ENCODE measurements around the gene SNX5.

SNX5 gene

DNA sequence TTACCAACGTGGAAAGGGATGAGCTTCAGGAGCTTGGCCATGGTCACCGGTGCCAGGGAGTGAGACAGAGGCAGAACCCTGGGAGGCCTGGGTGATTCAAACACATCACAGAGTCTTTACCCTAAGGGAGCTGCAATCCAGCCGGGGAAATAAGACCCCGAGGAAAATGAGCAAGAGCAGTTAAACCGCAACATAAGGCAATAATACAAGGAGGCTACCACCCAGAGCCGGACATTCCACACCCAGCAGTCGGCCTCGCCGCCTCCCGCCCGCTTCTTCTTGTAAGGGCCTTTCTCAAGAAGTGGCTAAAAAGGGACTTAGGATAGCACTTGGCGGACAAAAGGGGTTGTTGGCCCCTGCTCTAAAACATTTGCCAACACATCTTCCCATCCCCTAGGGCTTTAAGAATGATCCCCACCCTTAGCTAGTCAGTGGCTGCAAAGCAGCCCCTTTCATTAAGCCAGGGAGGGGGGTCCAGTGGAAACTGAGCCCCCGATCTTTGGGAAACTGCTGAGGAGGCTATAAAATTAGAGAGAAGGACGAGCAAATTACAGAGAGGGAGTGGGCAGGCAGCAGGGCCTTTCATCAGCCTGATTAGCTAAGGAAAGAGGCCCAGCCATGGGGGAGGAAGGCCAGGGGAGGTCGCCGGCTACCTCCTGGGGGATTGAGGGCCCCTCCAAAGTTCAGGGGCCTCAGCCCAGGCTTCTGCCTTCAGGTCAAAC is 34.3 kb downstream of the SNX5 start:
- no peaks in the 10 kb centered on the region for H3K36me3 ChIP-seq (ENCODE audit: control insufficient read depth in 1 of 2, insufficient read depth in 2 of 2, low read length in 2 of 2)

DNA sequence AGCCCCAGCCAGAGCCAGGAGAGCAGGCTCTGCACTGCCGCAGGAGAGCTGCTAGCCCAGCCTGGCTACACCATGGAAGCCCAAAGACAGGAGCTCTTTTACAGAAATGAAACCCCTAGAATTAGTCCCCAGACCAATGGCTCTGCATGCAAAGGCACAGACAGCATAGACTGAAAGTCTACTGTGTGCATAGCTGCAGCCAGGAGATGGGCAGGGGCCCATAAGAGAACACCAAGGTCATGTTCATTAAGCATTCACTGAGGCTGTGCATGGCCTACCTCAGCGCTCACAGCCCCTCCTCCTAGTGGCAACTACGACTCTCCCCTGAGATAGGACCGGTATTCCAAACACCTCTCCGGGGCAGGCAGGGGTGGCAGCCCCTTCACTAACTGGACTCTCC is 34.9 kb downstream of the SNX5 start:
- no peak overlapping the region for H3K4me3 ChIP-seq (ENCODE audit: low read depth, low read length)
- no peak overlapping the region for H3K18ac ChIP-seq (ENCODE audit: low read length)
- DNase-seq = no peak
- H3K14ac ChIP-seq (ENCODE audit: low read length) = no peak overlapping the region
- peaks cover 17 to 25% of the 10 kb centered on the region in 2 experiments for H3K4me1 ChIP-seq (ENCODE audit: control insufficient read depth in 1 of 2, insufficient read depth in 2 of 2, low read length in 2 of 2)
- no peak overlapping the region for H3K4me2 ChIP-seq (ENCODE audit: low read length)
- H3K27ac ChIP-seq (ENCODE audit: low read depth, low read length) = no peak overlapping the region
- H3K9ac ChIP-seq (ENCODE audit: low read length) = no peak overlapping the region
- H2AFZ ChIP-seq (ENCODE audit: insufficient read depth, low read length, poor library complexity) = no peak overlapping the region
- H3K79me1 ChIP-seq (ENCODE audit: low read length) = peaks cover 2% of the 10 kb centered on the region
- H2BK5ac ChIP-seq (ENCODE audit: low read depth, low read length, poor library complexity) = no peak overlapping the region
- H3K4ac ChIP-seq (ENCODE audit: low read depth, low read length) = no peak overlapping the region
- H3K23ac ChIP-seq (ENCODE audit: low read length) = no peak overlapping the region
- H3K36me3 ChIP-seq (ENCODE audit: control insufficient read depth in 1 of 2, insufficient read depth in 2 of 2, low read length in 2 of 2) = no peaks in the 10 kb centered on the region
- no peak overlapping the region for H2BK12ac ChIP-seq (ENCODE audit: low read length)
- H3K9me3 ChIP-seq (ENCODE audit: insufficient read depth, low read depth, low read length) = peaks cover 4% of the 10 kb centered on the region
- H2AK5ac ChIP-seq (ENCODE audit: low read length) = no peak overlapping the region
- WGBS (ENCODE audit: extremely low coverage, insufficient coverage, insufficient read length) = no CpG with 5 or more reads among the region's 5 CpGs
- no peaks in the 10 kb centered on the region for H3K79me2 ChIP-seq (ENCODE audit: control insufficient read depth, insufficient read depth, low read length, poor library complexity)
- H4K12ac ChIP-seq (ENCODE audit: low read depth, low read length) = no peak overlapping the region
- no peak overlapping the region for H4K91ac ChIP-seq (ENCODE audit: low read depth, low read length)
- no peaks in the 10 kb centered on the region for H3K27me3 ChIP-seq (ENCODE audit: insufficient read depth, low read length)
- no peak overlapping the region for H4K8ac ChIP-seq (ENCODE audit: low read depth, low read length)
- H2BK120ac ChIP-seq (ENCODE audit: insufficient read depth, low read length, poor library complexity) = no peak overlapping the region

More for the DNA sequence above, 34.3 kb downstream of the SNX5 start:
- no peak overlapping the region for H4K12ac ChIP-seq (ENCODE audit: low read depth, low read length)
- no peak overlapping the region for H3K23ac ChIP-seq (ENCODE audit: low read length)
- no peak overlapping the region for H2BK12ac ChIP-seq (ENCODE audit: low read length)
- H4K8ac ChIP-seq (ENCODE audit: low read depth, low read length) = no peak overlapping the region
- peaks cover 4% of the 10 kb centered on the region for H3K9me3 ChIP-seq (ENCODE audit: insufficient read depth, low read depth, low read length)
- no peak overlapping the region for H3K9ac ChIP-seq (ENCODE audit: low read length)
- no peaks in the 10 kb centered on the region for H3K79me2 ChIP-seq (ENCODE audit: control insufficient read depth, insufficient read depth, low read length, poor library complexity)
- DNase-seq = no peak
- no peak overlapping the region for H3K4me3 ChIP-seq (ENCODE audit: low read depth, low read length)
- no CpG with 5 or more reads among the region's 16 CpGs for WGBS (ENCODE audit: extremely low coverage, insufficient coverage, insufficient read length)
- no peak overlapping the region for H2AK5ac ChIP-seq (ENCODE audit: low read length)
- H3K18ac ChIP-seq (ENCODE audit: low read length) = no peak overlapping the region
- H2AFZ ChIP-seq (ENCODE audit: insufficient read depth, low read length, poor library complexity) = no peak overlapping the region
- H3K4me2 ChIP-seq (ENCODE audit: low read length) = no peak overlapping the region
- no peak overlapping the region for H2BK120ac ChIP-seq (ENCODE audit: insufficient read depth, low read length, poor library complexity)
- no peak overlapping the region for H3K27ac ChIP-seq (ENCODE audit: low read depth, low read length)
- no peak overlapping the region for H3K4ac ChIP-seq (ENCODE audit: low read depth, low read length)
- H3K4me1 ChIP-seq (ENCODE audit: control insufficient read depth in 1 of 2, insufficient read depth in 2 of 2, low read length in 2 of 2) = peaks cover 11 to 19% of the 10 kb centered on the region in 2 experiments
- no peak overlapping the region for H2BK5ac ChIP-seq (ENCODE audit: low read depth, low read length, poor library complexity)
- H4K91ac ChIP-seq (ENCODE audit: low read depth, low read length) = no peak overlapping the region
- H3K27me3 ChIP-seq (ENCODE audit: insufficient read depth, low read length) = no peaks in the 10 kb centered on the region
- H3K14ac ChIP-seq (ENCODE audit: low read length) = no peak overlapping the region
- H3K79me1 ChIP-seq (ENCODE audit: low read length) = no peaks in the 10 kb centered on the region

DNA sequence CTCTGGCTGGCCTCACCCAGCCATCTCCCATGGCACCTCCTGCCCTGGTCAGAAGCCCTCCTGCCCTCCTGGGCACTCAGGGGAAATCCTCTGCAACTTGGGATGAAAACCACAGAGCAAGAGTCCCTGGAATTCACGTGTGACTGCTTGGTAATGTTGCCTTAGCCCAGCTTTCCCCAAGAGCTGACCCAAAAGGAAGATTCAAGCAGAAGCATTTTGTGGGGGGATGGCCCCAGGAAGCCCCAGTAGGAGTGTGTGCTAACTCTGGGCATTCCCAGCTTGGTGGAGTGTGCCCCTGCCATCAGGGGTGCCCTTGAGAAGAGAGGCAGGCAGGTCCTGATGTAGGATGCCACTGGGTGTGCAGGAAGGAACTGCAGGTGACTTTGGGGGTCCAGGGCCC is 35.5 kb downstream of the SNX5 start:
- H2BK120ac ChIP-seq (ENCODE audit: insufficient read depth, low read length, poor library complexity) = no peak overlapping the region
- no peak for DNase-seq
- H4K8ac ChIP-seq (ENCODE audit: low read depth, low read length) = no peak overlapping the region
- no peaks in the 10 kb centered on the region for H3K79me2 ChIP-seq (ENCODE audit: control insufficient read depth, insufficient read depth, low read length, poor library complexity)
- no peaks in the 10 kb centered on the region for H3K27me3 ChIP-seq (ENCODE audit: insufficient read depth, low read length)
- H2BK5ac ChIP-seq (ENCODE audit: low read depth, low read length, poor library complexity) = no peak overlapping the region
- no peak overlapping the region for H3K27ac ChIP-seq (ENCODE audit: low read depth, low read length)
- no peak overlapping the region for H2AK5ac ChIP-seq (ENCODE audit: low read length)
- H4K91ac ChIP-seq (ENCODE audit: low read depth, low read length) = no peak overlapping the region
- no peak overlapping the region for H2BK12ac ChIP-seq (ENCODE audit: low read length)
- peaks cover 3% of the 10 kb centered on the region for H3K79me1 ChIP-seq (ENCODE audit: low read length)
- no peak overlapping the region for H4K12ac ChIP-seq (ENCODE audit: low read depth, low read length)
- H2AFZ ChIP-seq (ENCODE audit: insufficient read depth, low read length, poor library complexity) = no peak overlapping the region
- no peak overlapping the region for H3K14ac ChIP-seq (ENCODE audit: low read length)
- no peak overlapping the region for H3K9ac ChIP-seq (ENCODE audit: low read length)
- no peaks in the 10 kb centered on the region for H3K36me3 ChIP-seq (ENCODE audit: control insufficient read depth in 1 of 2, insufficient read depth in 2 of 2, low read length in 2 of 2)
- no peak overlapping the region for H3K4ac ChIP-seq (ENCODE audit: low read depth, low read length)
- no peak overlapping the region for H3K4me2 ChIP-seq (ENCODE audit: low read length)
- no peak overlapping the region for H3K18ac ChIP-seq (ENCODE audit: low read length)
- WGBS (ENCODE audit: extremely low coverage, insufficient coverage, insufficient read length) = no CpG with 5 or more reads among the region's 1 CpG
- H3K9me3 ChIP-seq (ENCODE audit: insufficient read depth, low read depth, low read length) = peaks cover 4% of the 10 kb centered on the region
- H3K4me3 ChIP-seq (ENCODE audit: low read depth, low read length) = no peak overlapping the region
- H3K4me1 ChIP-seq (ENCODE audit: control insufficient read depth in 1 of 2, insufficient read depth in 2 of 2, low read length in 2 of 2) = peaks cover 18 to 28% of the 10 kb centered on the region in 2 experiments
- H3K23ac ChIP-seq (ENCODE audit: low read length) = no peak overlapping the region

DNA sequence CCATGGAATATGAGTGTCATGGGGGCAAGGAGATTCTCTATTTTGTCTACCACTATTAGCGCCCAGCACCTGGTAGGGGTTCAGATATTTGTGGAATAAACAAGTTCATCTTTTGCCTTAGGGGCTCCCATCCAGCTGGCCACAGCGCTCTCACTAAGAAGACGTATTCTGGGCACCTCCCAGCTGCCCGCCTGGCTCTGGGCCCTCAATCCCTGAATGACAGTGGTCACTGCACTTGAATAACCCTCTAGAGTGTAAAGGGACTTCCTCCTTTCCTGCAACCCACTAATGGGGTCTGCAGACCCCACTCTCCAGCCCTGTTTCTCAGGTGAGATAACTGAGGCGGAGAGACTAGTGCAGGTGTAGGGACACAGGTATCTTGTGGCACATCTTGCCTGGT is 36.2 kb downstream of the SNX5 start:
- DNase-seq = no peak
- Histone ChIP-seq H3K27me3 (ENCODE audit: insufficient read depth, low read length) (no peaks in the 10 kb centered on the region), H4K8ac (ENCODE audit: low read depth, low read length) (no peak overlapping the region), H3K9me3 (ENCODE audit: insufficient read depth, low read depth, low read length) (peaks cover 4% of the 10 kb centered on the region), H3K4me1 (ENCODE audit: control insufficient read depth in 1 of 2, insufficient read depth in 2 of 2, low read length in 2 of 2) (peaks cover 18 to 28% of the 10 kb centered on the region in 2 experiments), H4K91ac (ENCODE audit: low read depth, low read length) (no peak overlapping the region), H3K14ac (ENCODE audit: low read length) (no peak overlapping the region), H4K12ac (ENCODE audit: low read depth, low read length) (no peak overlapping the region), H3K36me3 (ENCODE audit: control insufficient read depth in 1 of 2, insufficient read depth in 2 of 2, low read length in 2 of 2) (no peaks in the 10 kb centered on the region), H3K27ac (ENCODE audit: low read depth, low read length) (no peak overlapping the region), H3K4me2 (ENCODE audit: low read length) (no peak overlapping the region), H2AK5ac (ENCODE audit: low read length) (no peak overlapping the region), H3K4ac (ENCODE audit: low read depth, low read length) (no peak overlapping the region), H3K79me2 (ENCODE audit: control insufficient read depth, insufficient read depth, low read length, poor library complexity) (no peaks in the 10 kb centered on the region), H2BK12ac (ENCODE audit: low read length) (no peak overlapping the region), H2AFZ (ENCODE audit: insufficient read depth, low read length, poor library complexity) (no peak overlapping the region), H2BK5ac (ENCODE audit: low read depth, low read length, poor library complexity) (no peak overlapping the region), H3K9ac (ENCODE audit: low read length) (no peak overlapping the region), H3K18ac (ENCODE audit: low read length) (no peak overlapping the region), H3K79me1 (ENCODE audit: low read length) (peaks cover 3% of the 10 kb centered on the region), H3K4me3 (ENCODE audit: low read depth, low read length) (no peak overlapping the region), H2BK120ac (ENCODE audit: insufficient read depth, low read length, poor library complexity) (no peak overlapping the region), H3K23ac (ENCODE audit: low read length) (no peak overlapping the region)
- WGBS (ENCODE audit: extremely low coverage, insufficient coverage, insufficient read length) = no CpG with 5 or more reads among the region's 5 CpGs

All from trophoblast cell (in vitro differentiated cells and primary cell).